Activated T-cell treated with anti-CD3 and anti-CD28 coated beads, Interleukin-2, amount 50 U/mL, for 24 hours (primary cell): ENCODE results near the gene ZMYM4.
"Not testable (repeated sequence)": the region's sequence is repeated elsewhere in the genome, so short reads cannot be mapped to it uniquely, and the experiment has no call there.

Source experiments
- DNase-seq: peaks from one replicate; pipeline ENCODE4 v3.0.0-alpha.2; 2020
- H3K27ac Mint-ChIP-seq: 2 replicates; pipeline ENCODE4 v1.8.0; 2020; ENCODE audit warnings: mild to moderate bottlenecking, mixed read lengths
- H3K27me3 Mint-ChIP-seq: 2 replicates; pipeline ENCODE4 v1.8.0; 2020; ENCODE audit warnings: mixed read lengths
- H3K36me3 Mint-ChIP-seq: 2 replicates; pipeline ENCODE4 v1.8.0; 2020; ENCODE audit warnings: low read depth, mixed read lengths
- H3K4me1 Mint-ChIP-seq: 2 replicates; pipeline ENCODE4 v1.8.0; 2020; ENCODE audit warnings: low read depth, mixed read lengths
- H3K4me3 Mint-ChIP-seq: 2 replicates; pipeline ENCODE4 v1.8.0; 2020; ENCODE audit warnings: mild to moderate bottlenecking, moderate library complexity, mixed read lengths
- H3K9me3 Mint-ChIP-seq: 2 replicates; pipeline ENCODE4 v1.8.0; 2020; ENCODE audit warnings: mixed read lengths

Gene ZMYM4

GRCh38 chr1:35454176-35454575 is 185.7 kb downstream of the ZMYM4 start:
- Mint-ChIP-seq H3K27ac (peak overlapping the region; percentile 72), H3K27me3 (no peaks in the 10 kb centered on the region), H3K9me3 (no peaks in the 10 kb centered on the region), H3K36me3 (peaks cover 41% of the 10 kb centered on the region), H3K4me3 (no peak overlapping the region), H3K4me1 (peaks cover 46% of the 10 kb centered on the region)
- DNase-seq: no peak

- Mint-ChIP-seq H3K9me3 (no peaks in the 10 kb centered on the region), H3K27me3 (no peaks in the 10 kb centered on the region), H3K27ac (peak overlapping the region; percentile 72), H3K36me3 (peaks cover 42% of the 10 kb centered on the region), H3K4me1 (peaks cover 46% of the 10 kb centered on the region), H3K4me3 (no peak overlapping the region)
- no peak for DNase-seq
Measured at GRCh38 chr1:35454616-35455015, 186.1 kb downstream of the ZMYM4 start.

GRCh38 chr1:35460796-35461195 is 192.3 kb downstream of the ZMYM4 start:
- H3K4me3 Mint-ChIP-seq: no peak overlapping the region
- peaks cover 6% of the 10 kb centered on the region for H3K9me3 Mint-ChIP-seq
- DNase-seq: no peak
- H3K4me1 Mint-ChIP-seq: peaks cover 16% of the 10 kb centered on the region
- peaks cover 73% of the 10 kb centered on the region for H3K36me3 Mint-ChIP-seq
- H3K27me3 Mint-ChIP-seq: no peaks in the 10 kb centered on the region
- no peak overlapping the region for H3K27ac Mint-ChIP-seq

GRCh38 chr1:35461966-35462651 is 193.6 kb downstream of the ZMYM4 start:
- no peak for DNase-seq
- Mint-ChIP-seq H3K36me3 (peaks cover 75% of the 10 kb centered on the region), H3K4me3 (no peak overlapping the region), H3K27me3 (no peaks in the 10 kb centered on the region), H3K27ac (peak overlapping the region; percentile 80), H3K9me3 (peaks cover 9% of the 10 kb centered on the region), H3K4me1 (peaks cover 16% of the 10 kb centered on the region)

- Mint-ChIP-seq H3K4me3 (no peak overlapping the region), H3K4me1 (peaks cover 17% of the 10 kb centered on the region), H3K36me3 (peaks cover 81% of the 10 kb centered on the region)
Measured at GRCh38 chr1:35463232-35463631, 194.7 kb downstream of the ZMYM4 start.

GRCh38 chr1:35463749-35464148 is 195.2 kb downstream of the ZMYM4 start:
- not testable (repeated sequence) for DNase-seq, H3K27ac Mint-ChIP-seq, H3K4me3 Mint-ChIP-seq, H3K27me3 Mint-ChIP-seq, H3K9me3 Mint-ChIP-seq
- Mint-ChIP-seq H3K36me3 (peaks cover 82% of the 10 kb centered on the region), H3K4me1 (peaks cover 20% of the 10 kb centered on the region)

More at GRCh38 chr1:35463232-35463631, 194.7 kb downstream of the ZMYM4 start:
- Mint-ChIP-seq H3K9me3 (peaks cover 9% of the 10 kb centered on the region), H3K27me3 (no peaks in the 10 kb centered on the region), H3K27ac (no peak overlapping the region)
- DNase-seq: no peak

GRCh38 chr1:35466120-35466519 is 197.6 kb downstream of the ZMYM4 start:
- no peaks in the 10 kb centered on the region for H3K27me3 Mint-ChIP-seq
- no peak overlapping the region for H3K4me3 Mint-ChIP-seq
- peaks cover 19% of the 10 kb centered on the region for H3K4me1 Mint-ChIP-seq
- peaks cover 86% of the 10 kb centered on the region for H3K36me3 Mint-ChIP-seq
- peaks cover 9% of the 10 kb centered on the region for H3K9me3 Mint-ChIP-seq
- DNase-seq: no peak
- no peak overlapping the region for H3K27ac Mint-ChIP-seq

GRCh38 chr1:35470977-35471613 is 202.6 kb downstream of the ZMYM4 start:
- Mint-ChIP-seq H3K9me3 (peaks cover under 1% of the 10 kb centered on the region), H3K36me3 (peaks cover 74% of the 10 kb centered on the region)

More at GRCh38 chr1:35470977-35471613, 202.6 kb downstream of the ZMYM4 start:
- peaks cover 7% of the 10 kb centered on the region for H3K4me1 Mint-ChIP-seq
- H3K4me3 Mint-ChIP-seq: no peak overlapping the region
- DNase-seq: no peak
- no peak overlapping the region for H3K27ac Mint-ChIP-seq
- H3K27me3 Mint-ChIP-seq: no peaks in the 10 kb centered on the region
